GM23248 (cell line): ENCODE data around the gene GMPPA. TPM values are rescaled to one million over a fixed set of nuclear protein-coding genes. Genes with fewer than 3 reads are reported as not detected.

Experiments
- DNase-seq: peaks from one replicate; pipeline ENCODE4 v3.0.0-alpha.2; 2015
- H2AFZ ChIP-seq: fragments of 200-600 bp; sonication (generic); 2 replicates; pipeline ENCODE4 v1.6.1; 2016; ENCODE audit warnings: antibody characterized with exemption
- H3F3A ChIP-seq: fragments of 200-600 bp; sonication (generic); 2 replicates; pipeline ENCODE4 v1.6.1; 2016; ENCODE audit warnings: mild to moderate bottlenecking, antibody characterized with exemption, mixed run types; ENCODE audit not compliant: insufficient read depth
- H3K27ac ChIP-seq: fragments of 200-600 bp; sonication (generic); 2 replicates; pipeline ENCODE4 v1.5.1; 2016; ENCODE audit warnings: mild to moderate bottlenecking
- H3K27me3 ChIP-seq: fragments of 200-600 bp; sonication (generic); replicated peaks from 2 replicates; pipeline ENCODE4 v1.6.1; 2016; ENCODE audit warnings: mild to moderate bottlenecking; ENCODE audit not compliant: insufficient read depth
- H3K36me3 ChIP-seq: fragments of 200-600 bp; sonication (generic); 2 replicates; pipeline ENCODE4 v1.6.1; 2016; ENCODE audit warnings: low read depth, mild to moderate bottlenecking
- H3K4me1 ChIP-seq: fragments of 200-600 bp; sonication (generic); 2 replicates; pipeline ENCODE4 v1.6.1; 2016; ENCODE audit warnings: mild to moderate bottlenecking; ENCODE audit not compliant: insufficient read depth
- H3K4me2 ChIP-seq: fragments of 200-600 bp; sonication (generic); one replicate; pipeline ENCODE4 v1.6.1; 2016; ENCODE audit warnings: mild to moderate bottlenecking; ENCODE audit not compliant: unreplicated experiment
- H3K4me3 ChIP-seq: fragments of 200-600 bp; sonication (generic); 2 replicates; pipeline ENCODE4 v1.5.1; 2016; ENCODE audit warnings: mild to moderate bottlenecking
- H3K79me2 ChIP-seq: fragments of 200-600 bp; sonication (generic); 2 replicates; pipeline ENCODE4 v1.6.1; 2016; ENCODE audit warnings: mild to moderate bottlenecking; ENCODE audit not compliant: insufficient read depth
- H3K9ac ChIP-seq: fragments of 200-600 bp; sonication (generic); 2 replicates; pipeline ENCODE4 v1.6.1; 2016; ENCODE audit warnings: mild to moderate bottlenecking
- H3K9me2 ChIP-seq: fragments of 200-600 bp; sonication (generic); 2 replicates; pipeline ENCODE4 v1.6.1; 2016; ENCODE audit warnings: mixed run types, mild to moderate bottlenecking, moderate library complexity; ENCODE audit not compliant: insufficient read depth
- H3K9me3 ChIP-seq: fragments of 200-600 bp; sonication (generic); one replicate; pipeline ENCODE4 v1.6.1; 2017; ENCODE audit warnings: low read depth
- H4K20me1 ChIP-seq: fragments of 200-600 bp; sonication (generic); 2 replicates; pipeline ENCODE4 v1.6.0; 2016; ENCODE audit not compliant: insufficient read depth
- EZH2 ChIP-seq: fragments of 200-600 bp; sonication (generic); IDR thresholded peaks from 2 replicates; pipeline ENCODE4 v1.6.1; 2018; ENCODE audit warnings: antibody characterized with exemption, mild to moderate bottlenecking; ENCODE audit not compliant: insufficient read depth, poor library complexity, severe bottlenecking
- EZH2phosphoT487 ChIP-seq: fragments of 200-600 bp; sonication (generic); IDR thresholded peaks from 2 replicates; pipeline ENCODE4 v1.6.1; 2018; ENCODE audit warnings: antibody characterized with exemption, moderate library complexity, mild to moderate bottlenecking, low read depth; ENCODE audit not compliant: insufficient read depth
- WGBS, 2 experiments: methylation state at CpG; one replicate each; pipeline ENCODE4 v1.1.6; 2015 to 2017; ENCODE audit warnings: low lambda C conversion rate in 2 of 2, low coverage in 1 of 2; ENCODE audit errors: missing lambda C conversion rate in 2 of 2; 5-methylcytosine and 5-hydroxymethylcytosine counted together
- in situ Hi-C: fragments of 300-500 bp; cut with MboI; formaldehyde crosslinking; loops from 2 replicates; pipeline ENCODE4 v1.15.0; 2020
- polyA plus RNA-seq: library from polyadenylated mRNA; unstranded; fragments of >200 nt; fragmentation: Nextera tagmentation; extraction: Ambion mirVana; gene quantifications from 2 replicates; pipeline ENCODE4 v1.2.1, GENCODE V29; 2016
- total RNA-seq: library from RNA; depleted of rRNA; stranded (reverse); fragments of >200 nt; shearing (Covaris generic); gene quantifications from 2 replicates; pipeline ENCODE4 v1.2.3, GENCODE V29; 2014

The GMPPA gene
- total and polyA plus RNA-seq, 2 experiments from 2014 or later, result 60.6 to 65.6 TPM

DNA sequence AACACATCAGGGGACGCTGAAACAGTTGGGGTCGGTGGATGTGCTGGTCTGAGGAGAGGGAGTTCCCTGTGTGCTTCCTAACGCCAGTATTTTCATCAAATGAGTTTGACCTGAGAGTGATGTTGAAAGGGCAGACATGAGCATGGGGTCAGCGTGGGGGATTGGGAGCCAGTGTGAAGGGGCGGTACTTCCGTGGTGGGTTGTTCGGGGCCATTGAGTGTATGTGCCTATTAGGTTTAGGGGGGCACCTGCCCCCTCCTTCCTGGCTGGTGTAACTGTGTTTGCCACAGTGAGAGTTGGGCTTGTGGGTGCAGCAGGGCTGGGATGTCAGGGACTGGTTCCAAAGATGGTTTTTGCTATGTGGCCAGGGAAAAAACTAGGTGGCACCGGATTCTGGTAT, 39.7 kb upstream of the GMPPA start:
- Histone ChIP-seq H3K9me3 (no peaks in the 10 kb centered on the region), H3K4me2 (no peak overlapping the region), H3K4me3 (no peak overlapping the region), H3K27ac (no peak overlapping the region), H3K27me3 (no peaks in the 10 kb centered on the region), H3K36me3 (no peaks in the 10 kb centered on the region; the same call in 1 of the 2 replicates), H3K4me1 (peaks cover 26% of the 10 kb centered on the region), H3K9ac (no peak overlapping the region), H3K79me2 (no peaks in the 10 kb centered on the region; the same call in 1 of the 2 replicates), H3F3A (0 out of 2 replicates have a peak, but pooled peaks cover 6% of the 10 kb centered on the region), H2AFZ (no peak overlapping the region), H3K9me2 (no peaks in the 10 kb centered on the region), H4K20me1 (no peaks in the 10 kb centered on the region)
- no peak for DNase-seq
- in situ Hi-C loops, result no loop called here
- 80 to 83% methylated on average over 8 of the region's 8 CpGs for WGBS, 2 experiments
- TF ChIP-seq EZH2phosphoT487, result no peak
- TF ChIP-seq EZH2, result no peak

DNA sequence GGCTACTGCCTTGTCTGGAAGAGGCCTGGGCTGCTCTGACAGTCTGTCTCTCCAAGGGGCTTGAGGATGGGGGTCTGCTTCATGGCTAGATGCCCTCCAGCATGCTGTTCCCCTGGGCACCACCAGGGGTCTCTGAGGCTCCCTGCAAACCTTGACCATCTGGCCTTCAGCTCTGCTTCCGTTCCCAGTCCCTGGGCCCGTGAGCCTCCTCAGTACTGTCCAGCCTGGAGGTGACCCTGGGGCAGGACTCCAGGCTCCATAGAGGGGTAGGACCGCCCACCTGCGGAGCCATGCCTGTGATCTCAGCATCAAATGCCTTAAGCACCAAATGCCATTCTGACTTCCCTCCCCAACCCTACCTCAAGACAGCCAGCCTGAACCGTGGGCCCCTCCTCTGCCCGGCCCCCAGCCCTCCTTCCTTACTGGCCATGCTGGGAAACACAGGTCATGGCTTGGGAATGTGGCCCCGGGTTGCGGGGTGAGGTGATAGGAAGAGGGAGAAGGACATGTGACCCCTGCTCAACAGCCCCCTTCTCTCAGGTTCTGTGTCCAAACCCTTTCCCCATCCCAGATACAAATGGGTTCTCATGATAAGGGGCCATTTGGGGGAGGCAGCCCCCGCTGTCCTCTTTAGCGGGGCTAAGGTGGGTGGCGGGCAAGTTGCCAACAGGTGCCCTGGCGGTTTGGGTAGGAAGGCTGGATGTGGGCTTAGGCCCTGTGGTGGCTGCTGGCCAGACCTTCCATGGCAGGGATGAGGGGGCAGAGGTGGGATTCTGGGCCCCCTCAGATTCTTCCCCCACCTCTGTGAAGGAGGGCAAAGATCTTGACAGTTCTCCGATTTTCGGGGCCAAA, 39.0 kb upstream of the GMPPA start:
- TF ChIP-seq EZH2phosphoT487, result no peak
- TF ChIP-seq EZH2, result no peak
- H3K27ac ChIP-seq, result no peak overlapping the region
- no peak overlapping the region for H3K4me3 ChIP-seq
- no peaks in the 10 kb centered on the region for H3K9me3 ChIP-seq
- H3K9ac ChIP-seq, result no peak overlapping the region
- no peaks in the 10 kb centered on the region; the same call in 1 of the 2 replicates for H3K36me3 ChIP-seq
- no peak overlapping the region for H2AFZ ChIP-seq
- no peaks in the 10 kb centered on the region for H4K20me1 ChIP-seq
- DNase-seq, result peak; percentile 77
- no peaks in the 10 kb centered on the region for H3K27me3 ChIP-seq
- no peaks in the 10 kb centered on the region; the same call in 1 of the 2 replicates for H3K79me2 ChIP-seq
- peaks cover 20% of the 10 kb centered on the region for H3K4me1 ChIP-seq
- peak overlapping the region; percentile 27 for H3K4me2 ChIP-seq
- H3K9me2 ChIP-seq, result no peaks in the 10 kb centered on the region
- WGBS, 2 experiments, result 39 to 40% methylated on average over 14 of the region's 14 CpGs
- in situ Hi-C loops, result no loop called here
- 0 out of 2 replicates have a peak, but pooled peaks cover 6% of the 10 kb centered on the region for H3F3A ChIP-seq

GRCh38 chr2:219460424-219460926, 38.2 kb upstream of the GMPPA start:
- WGBS, 2 experiments, result 44 to 48% methylated on average over 12 to 18 of the region's 18 CpGs
- DNase-seq, result peak; percentile 40
- no peak overlapping the region for H3K27ac ChIP-seq

GRCh38 chr2:219461047-219461514, 37.6 kb upstream of the GMPPA start:
- Histone ChIP-seq H3K4me3 (no peak overlapping the region), H3K9ac (no peak overlapping the region), H3K4me2 (peak overlapping the region; percentile 27), H3K27me3 (no peaks in the 10 kb centered on the region), H3K36me3 (no peaks in the 10 kb centered on the region; the same call in 1 of the 2 replicates), H4K20me1 (no peaks in the 10 kb centered on the region), H3K9me3 (no peaks in the 10 kb centered on the region), H3K9me2 (no peaks in the 10 kb centered on the region), H3K27ac (no peak overlapping the region), H3K79me2 (no peaks in the 10 kb centered on the region; the same call in 1 of the 2 replicates), H3K4me1 (peaks cover 18% of the 10 kb centered on the region), H3F3A (0 out of 2 replicates have a peak, but pooled peaks cover 6% of the 10 kb centered on the region), H2AFZ (no peak overlapping the region)
- TF ChIP-seq EZH2phosphoT487 (no peak), EZH2 (no peak)
- DNase-seq, result no peak
- in situ Hi-C loops, result no loop called here
- 55 to 62% methylated on average over 8 to 11 of the region's 11 CpGs for WGBS, 2 experiments

More at GRCh38 chr2:219460424-219460926, 38.2 kb upstream of the GMPPA start:
- no peaks in the 10 kb centered on the region for H3K9me3 ChIP-seq
- in situ Hi-C loops, result no loop called here
- 0 out of 2 replicates have a peak, but pooled peaks cover 6% of the 10 kb centered on the region for H3F3A ChIP-seq
- no peak for TF ChIP-seq EZH2
- no peaks in the 10 kb centered on the region; the same call in 1 of the 2 replicates for H3K36me3 ChIP-seq
- H4K20me1 ChIP-seq, result no peaks in the 10 kb centered on the region
- peak overlapping the region; percentile 27 for H3K4me2 ChIP-seq
- peaks cover 18% of the 10 kb centered on the region for H3K4me1 ChIP-seq
- H2AFZ ChIP-seq, result no peak overlapping the region
- no peaks in the 10 kb centered on the region for H3K27me3 ChIP-seq
- H3K4me3 ChIP-seq, result no peak overlapping the region
- no peak overlapping the region for H3K9ac ChIP-seq
- no peaks in the 10 kb centered on the region for H3K9me2 ChIP-seq
- no peaks in the 10 kb centered on the region; the same call in 1 of the 2 replicates for H3K79me2 ChIP-seq
